Naive B cell (primary cell): ENCODE results near the gene NFKBIZ. TPM values are rescaled to one million over a fixed set of nuclear protein-coding genes. Genes with fewer than 3 reads are reported as not detected.
"Not testable (repeated sequence)": the region's sequence is repeated elsewhere in the genome, so short reads cannot be mapped to it uniquely, and the experiment has no call there.

ENCODE experiments used
- ATAC-seq, 2 donors: fragments of 150-1000 bp; cut with Tn5 transposase; 2 replicates each; pipeline ENCODE4 v1.10.0; 2021; ENCODE audit warnings: low read depth in 2 of 2, mild to moderate bottlenecking in 2 of 2, moderate library complexity in 2 of 2
- DNase-seq: peaks from one replicate; pipeline ENCODE4 v3.0.0; 2022
- H3K27ac Mint-ChIP-seq, 6 donors: one replicate each; pipeline ENCODE4 v1.8.0; 2020 to 2022; ENCODE audit warnings: mild to moderate bottlenecking in 6 of 6, mixed read lengths in 6 of 6, moderate library complexity in 5 of 6, inconsistent platforms in 2 of 6
- H3K27me3 Mint-ChIP-seq, 3 donors: one replicate each; pipeline ENCODE4 v1.8.0; 2021 to 2022; ENCODE audit warnings: mixed read lengths in 3 of 3, mild to moderate bottlenecking in 1 of 3
- H3K36me3 Mint-ChIP-seq, 2 donors: one replicate each; pipeline ENCODE4 v1.8.0; 2020 to 2022; ENCODE audit warnings: mixed read lengths in 2 of 2, inconsistent platforms in 1 of 2, mild to moderate bottlenecking in 1 of 2
- H3K4me1 Mint-ChIP-seq, 3 donors: one replicate each; pipeline ENCODE4 v1.8.0; 2020 to 2022; ENCODE audit warnings: mixed read lengths in 3 of 3, inconsistent platforms in 1 of 3, mild to moderate bottlenecking in 1 of 3, moderate library complexity in 1 of 3
- H3K4me3 Mint-ChIP-seq, 8 donors: one replicate each; pipeline ENCODE4 v1.8.0; 2020 to 2022; ENCODE audit warnings: mild to moderate bottlenecking in 8 of 8, mixed read lengths in 8 of 8, moderate library complexity in 8 of 8, inconsistent platforms in 2 of 8
- H3K9me3 Mint-ChIP-seq, 7 donors: one replicate each; pipeline ENCODE4 v1.8.0; 2020 to 2022; ENCODE audit warnings: mixed read lengths in 7 of 7, mild to moderate bottlenecking in 5 of 7, inconsistent platforms in 2 of 7, moderate library complexity in 1 of 7
- polyA plus RNA-seq, 6 donors: library from polyadenylated mRNA; unstranded; fragments of 300-500 nt; fragmentation: Illumina TruSeq; gene quantifications; one replicate each; pipeline ENCODE4 v1.2.3, GENCODE V29; 2021; ENCODE audit warnings: low read depth in 6 of 6

The NFKBIZ gene
- polyA plus RNA-seq, 6 donors from 2014 or later = 7.4 to 28.5 (median 21.9) TPM

DNA sequence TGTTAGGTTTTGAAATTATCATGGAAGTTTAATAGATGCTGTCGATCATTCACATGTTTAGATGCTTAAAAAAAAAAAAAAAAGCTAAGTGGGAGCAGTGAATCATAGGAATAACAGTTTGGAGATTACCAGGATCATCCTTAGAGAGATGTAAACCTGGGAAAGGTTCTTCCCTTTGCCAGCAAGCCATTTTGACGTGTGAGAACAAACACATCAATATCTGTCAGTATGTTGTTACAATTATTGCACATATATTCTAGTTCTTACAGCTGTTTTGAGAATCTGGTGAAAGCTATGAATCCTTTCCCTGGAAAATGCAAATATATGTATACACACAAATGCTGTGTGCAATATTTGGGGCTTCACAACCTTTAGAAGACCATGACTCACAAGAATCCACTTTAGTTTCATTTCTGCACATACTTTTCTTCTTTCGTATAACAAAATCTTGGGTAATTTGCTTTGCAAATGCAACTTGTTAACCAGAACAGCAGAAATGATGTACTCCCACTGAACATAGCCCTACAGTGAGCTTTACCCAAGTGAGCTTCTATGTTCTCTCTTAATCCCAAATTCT lies 12.0 kb downstream of the NFKBIZ start:
- H3K27ac Mint-ChIP-seq = peak overlapping the region in 5 of 6 donors; percentile 24 to 71 (median 58)
- no peaks in the 10 kb centered on the region for H3K27me3 Mint-ChIP-seq
- H3K36me3 Mint-ChIP-seq = peaks cover 32 to 35% of the 10 kb centered on the region in 2 donors
- H3K4me1 Mint-ChIP-seq = peaks cover 32 to 49% (median 40%) of the 10 kb centered on the region in 3 donors
- ATAC-seq = peak; percentile 40 to 55
- H3K9me3 Mint-ChIP-seq = no peaks in the 10 kb centered on the region
- no peak for DNase-seq
- H3K4me3 Mint-ChIP-seq = no peak overlapping the region

DNA sequence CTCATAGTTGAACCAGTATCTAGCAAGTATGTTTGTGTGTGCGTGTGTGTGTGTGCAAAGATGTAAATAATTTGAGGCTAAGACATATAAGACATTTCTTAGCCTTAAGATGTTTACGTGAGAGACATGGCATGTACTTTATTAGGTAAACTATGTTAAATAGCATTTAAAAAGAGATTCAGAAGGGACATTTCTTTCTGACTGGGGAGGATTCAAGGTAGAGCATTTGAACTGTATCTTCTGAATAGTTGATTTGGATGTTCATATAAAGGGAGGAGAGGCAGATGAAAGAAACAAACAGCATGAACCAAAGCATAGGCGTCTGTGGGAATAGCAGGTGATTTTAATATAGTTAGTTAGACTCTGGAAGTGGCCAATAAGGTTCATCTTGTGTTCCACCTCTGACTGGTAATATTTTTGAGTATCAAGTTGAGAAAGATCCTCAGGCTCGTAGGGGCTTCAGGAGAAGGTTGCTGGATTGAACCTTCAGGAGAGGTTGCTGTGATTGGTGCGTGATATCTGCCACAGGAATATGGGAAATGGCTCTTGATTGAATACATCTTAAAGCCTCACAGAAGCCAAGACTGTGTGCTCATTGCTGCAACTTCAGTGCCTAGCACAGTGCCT lies 12.6 kb downstream of the NFKBIZ start:
- Mint-ChIP-seq H3K27me3 (no peaks in the 10 kb centered on the region), H3K4me1 (peaks cover 32 to 49% (median 40%) of the 10 kb centered on the region in 3 donors), H3K9me3 (no peaks in the 10 kb centered on the region), H3K27ac (peak overlapping the region in 5 of 6 donors; percentile 0 to 71 (median 44)), H3K4me3 (no peak overlapping the region), H3K36me3 (peaks cover 31 to 35% of the 10 kb centered on the region in 2 donors)
- no peak for ATAC-seq
- no peak for DNase-seq

DNA sequence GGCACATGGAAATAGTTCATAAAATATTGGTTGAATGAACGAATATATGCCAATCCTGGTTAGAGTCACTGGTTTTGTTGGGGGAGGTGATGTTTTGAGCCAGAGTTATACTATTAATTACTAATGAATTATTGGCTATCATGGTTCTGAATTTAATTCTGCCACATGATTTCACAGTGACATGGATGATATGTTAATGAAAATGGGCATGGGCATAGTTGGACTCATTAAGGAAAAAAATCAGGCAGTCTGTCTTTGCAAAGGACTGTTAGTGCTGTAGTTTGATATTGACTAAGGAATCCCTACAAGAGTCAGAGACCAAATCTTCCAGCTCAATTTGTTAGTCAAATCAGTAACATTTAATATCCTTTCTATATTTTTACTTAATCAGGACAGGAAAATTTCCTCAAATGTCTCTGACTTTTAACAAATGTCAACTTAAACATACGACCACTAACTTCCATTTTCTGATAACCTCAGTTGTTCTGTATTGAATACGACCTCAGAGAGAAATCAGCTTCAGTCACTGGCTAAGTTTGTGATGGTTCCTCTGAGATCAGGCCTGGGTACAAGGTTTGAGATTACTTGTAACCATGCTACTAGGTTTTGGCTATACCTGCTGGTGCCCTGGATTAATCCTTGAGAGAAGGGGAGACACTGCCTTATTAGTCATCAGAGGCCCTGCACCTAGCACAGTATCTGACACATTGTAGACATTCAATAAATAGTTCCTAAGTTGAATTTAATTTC lies 13.3 kb downstream of the NFKBIZ start:
- Mint-ChIP-seq H3K9me3 (no peaks in the 10 kb centered on the region), H3K27ac (peak overlapping the region in 3 of 6 donors; percentile 6 to 58 (median 44)), H3K4me1 (peaks cover 29 to 48% (median 36%) of the 10 kb centered on the region in 3 donors), H3K27me3 (no peaks in the 10 kb centered on the region), H3K36me3 (peaks cover 24 to 29% of the 10 kb centered on the region in 2 donors), H3K4me3 (no peak overlapping the region)
- DNase-seq = no peak
- ATAC-seq = no peak

DNA sequence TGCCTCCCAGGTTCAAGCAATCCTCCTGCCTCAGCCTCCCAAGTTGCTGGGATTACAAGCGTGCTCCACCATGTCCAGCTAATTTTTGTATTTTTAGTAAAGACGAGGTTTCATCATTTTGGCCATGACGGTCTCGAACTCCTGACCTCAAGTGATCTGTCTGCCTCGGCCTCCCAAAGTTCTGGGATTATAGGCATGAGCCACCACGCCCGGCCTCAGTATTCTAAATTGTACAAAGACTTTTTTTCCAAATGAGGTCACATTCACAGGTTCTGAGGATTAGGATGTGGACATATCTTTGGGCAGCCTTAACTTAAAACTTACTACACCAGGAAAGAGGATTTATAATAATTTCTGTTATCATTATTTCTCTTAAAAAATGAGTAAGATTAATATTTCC lies 15.6 kb downstream of the NFKBIZ start:
- Mint-ChIP-seq H3K4me1 (peaks cover 30 to 51% (median 33%) of the 10 kb centered on the region in 3 donors), H3K27ac (peak overlapping the region in 2 of 6 donors; percentile 47 to 49), H3K36me3 (peaks cover 5 to 10% of the 10 kb centered on the region in 2 donors)
- H3K27me3 Mint-ChIP-seq, ATAC-seq, H3K4me3 Mint-ChIP-seq, H3K9me3 Mint-ChIP-seq, DNase-seq: not testable (repeated sequence)

DNA sequence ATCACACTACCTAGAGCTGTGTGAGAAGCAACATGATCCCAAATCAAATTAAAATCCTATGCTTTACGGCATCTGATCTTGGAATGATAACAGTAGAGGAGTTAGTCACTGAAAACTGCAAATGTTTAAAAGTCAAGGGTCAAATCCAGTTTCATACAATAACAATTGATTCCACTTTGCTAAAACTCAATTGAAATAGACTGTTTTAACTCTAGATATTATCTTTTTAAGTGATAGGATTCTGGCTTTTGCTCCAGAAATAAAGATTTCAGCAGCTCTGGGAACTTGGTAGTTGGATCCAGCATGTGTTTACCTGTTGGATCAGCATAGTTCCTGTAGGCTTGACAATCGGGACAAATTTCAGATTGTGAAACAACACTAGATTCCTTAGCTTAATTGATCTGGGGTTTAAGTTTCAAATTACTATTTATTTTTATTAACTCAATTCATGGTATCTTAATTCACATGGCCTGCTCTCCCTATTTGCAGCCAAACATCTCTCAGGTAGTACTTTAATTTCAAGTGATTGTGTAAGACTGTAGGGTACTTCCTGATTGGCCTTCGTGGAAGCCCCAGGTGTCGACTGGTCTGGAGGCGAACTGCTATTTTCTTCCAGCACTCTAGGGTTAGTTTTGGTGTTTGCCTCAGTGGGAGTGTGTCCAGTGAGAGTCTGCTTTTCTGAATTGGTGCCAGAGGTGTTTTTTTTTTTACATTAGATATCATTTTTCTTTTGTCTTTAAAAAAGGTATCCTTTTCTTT lies 16.6 kb downstream of the NFKBIZ start:
- Mint-ChIP-seq H3K9me3 (peaks cover 0 to 2% (median 0%) of the 10 kb centered on the region in 7 donors), H3K27me3 (no peaks in the 10 kb centered on the region), H3K36me3 (peaks cover 0 to 10% of the 10 kb centered on the region in 2 donors), H3K4me3 (no peak overlapping the region), H3K4me1 (peaks cover 29 to 43% (median 32%) of the 10 kb centered on the region in 3 donors), H3K27ac (peak overlapping the region in 1 of 6 donors; percentile 18)
- DNase-seq (no peak), ATAC-seq (no peak)

DNA sequence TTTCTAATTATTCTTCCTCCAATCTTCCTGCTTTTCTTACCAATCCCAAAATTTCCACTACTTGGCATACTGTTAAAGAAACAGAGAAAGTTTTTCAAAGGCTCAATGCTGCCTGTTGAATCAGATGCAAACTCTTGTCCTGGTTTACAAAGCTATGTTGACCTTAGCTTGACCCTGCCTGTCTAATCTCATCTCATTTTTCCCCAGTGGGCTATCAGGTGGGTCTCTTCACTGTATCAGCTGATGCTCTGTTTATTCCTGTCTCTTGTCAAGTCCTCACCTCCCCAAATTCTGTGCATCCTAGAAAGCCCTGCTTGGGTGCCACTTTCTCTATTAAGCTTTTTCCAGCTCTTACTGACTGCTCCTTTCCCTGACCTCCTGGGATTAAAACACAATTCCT lies 18.2 kb downstream of the NFKBIZ start:
- H3K9me3 Mint-ChIP-seq = peaks cover 0 to 2% (median 0%) of the 10 kb centered on the region in 7 donors
- peaks cover 16 to 27% (median 16%) of the 10 kb centered on the region in 3 donors for H3K4me1 Mint-ChIP-seq
- H3K36me3 Mint-ChIP-seq = no peaks in the 10 kb centered on the region
- no peak for DNase-seq
- no peak overlapping the region for H3K4me3 Mint-ChIP-seq
- H3K27ac Mint-ChIP-seq = peak overlapping the region in 2 of 6 donors; percentile 51 to 65
- ATAC-seq = no peak
- no peaks in the 10 kb centered on the region for H3K27me3 Mint-ChIP-seq

DNA sequence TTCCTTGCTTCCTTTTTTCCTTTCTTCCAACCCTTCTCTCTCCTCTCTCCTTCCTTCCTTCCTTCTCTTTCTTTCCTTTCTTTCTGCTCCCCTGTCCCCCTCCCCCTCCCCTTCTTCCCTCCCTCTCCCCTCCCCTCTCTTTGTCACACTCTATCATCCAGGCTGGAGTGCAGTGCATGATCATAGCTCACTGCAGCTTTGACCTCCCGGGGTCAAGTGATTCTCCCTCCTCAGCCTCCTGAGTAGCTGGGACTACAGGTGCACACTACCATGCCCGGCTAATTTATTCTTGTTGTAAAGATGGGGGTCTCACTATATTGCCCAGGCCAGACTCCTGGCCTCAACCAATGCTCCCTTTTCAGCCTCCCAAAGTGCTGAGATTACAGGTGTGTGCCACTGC lies 18.7 kb downstream of the NFKBIZ start:
- Mint-ChIP-seq H3K27me3 (no peaks in the 10 kb centered on the region), H3K36me3 (no peaks in the 10 kb centered on the region), H3K27ac (no peak overlapping the region), H3K9me3 (peaks cover 0 to 2% (median 0%) of the 10 kb centered on the region in 7 donors), H3K4me1 (peaks cover 16 to 27% (median 16%) of the 10 kb centered on the region in 3 donors), H3K4me3 (no peak overlapping the region)
- DNase-seq (no peak), ATAC-seq (no peak)

DNA sequence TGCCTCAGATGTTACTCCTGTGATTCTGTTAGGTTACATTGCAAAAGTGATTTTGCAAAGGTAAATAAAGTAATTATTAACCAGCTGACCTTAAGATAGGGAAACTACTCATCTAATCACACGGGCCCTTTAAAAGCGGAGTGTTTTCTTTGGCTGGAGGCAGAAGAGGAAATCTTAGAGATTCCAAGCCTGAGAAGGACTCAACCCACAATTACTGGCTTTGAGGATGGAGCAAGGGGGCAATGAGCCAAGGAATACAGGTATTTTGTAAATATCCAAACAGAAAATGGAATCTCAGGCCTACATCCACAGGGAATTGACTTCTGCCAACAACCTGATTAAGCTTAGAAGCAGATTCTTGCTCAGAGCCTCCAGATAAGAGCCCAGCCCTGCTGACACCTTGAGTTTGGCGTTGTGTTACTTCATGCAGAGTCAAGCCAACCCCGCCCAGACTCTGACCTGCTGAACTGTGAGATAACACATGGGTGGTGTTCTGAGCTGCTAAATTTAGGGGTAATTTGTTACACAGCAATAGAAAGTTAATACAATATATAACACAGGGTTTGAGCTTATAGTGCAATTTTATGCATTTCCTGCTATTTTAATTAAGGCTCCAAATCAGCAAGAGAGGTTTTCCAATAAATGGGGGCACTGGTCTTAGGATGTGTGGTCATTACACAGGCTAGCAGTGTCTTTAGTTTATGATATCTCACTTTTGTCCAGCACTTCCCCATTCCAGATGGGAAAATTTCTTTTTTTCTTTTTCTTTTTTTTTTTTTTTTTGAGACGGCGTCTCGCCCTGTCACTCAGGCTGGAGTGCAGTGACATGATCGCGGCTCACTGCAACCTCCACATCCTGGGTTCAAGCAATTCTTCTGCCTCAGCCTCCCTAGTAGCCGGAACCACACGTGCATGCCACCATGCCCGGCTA lies 19.5 kb downstream of the NFKBIZ start:
- H3K36me3 Mint-ChIP-seq = no peaks in the 10 kb centered on the region
- peaks cover 11 to 23% (median 12%) of the 10 kb centered on the region in 3 donors for H3K4me1 Mint-ChIP-seq
- H3K27ac Mint-ChIP-seq = peak overlapping the region in 2 of 6 donors; percentile 52 to 70
- H3K9me3 Mint-ChIP-seq = peaks cover 0 to 2% (median 0%) of the 10 kb centered on the region in 7 donors
- ATAC-seq (peak; percentile 52 to 74), DNase-seq (no peak)
- H3K27me3 Mint-ChIP-seq = no peaks in the 10 kb centered on the region
- peak overlapping the region in 3 of 8 donors; percentile 25 to 64 (median 34) for H3K4me3 Mint-ChIP-seq

DNA sequence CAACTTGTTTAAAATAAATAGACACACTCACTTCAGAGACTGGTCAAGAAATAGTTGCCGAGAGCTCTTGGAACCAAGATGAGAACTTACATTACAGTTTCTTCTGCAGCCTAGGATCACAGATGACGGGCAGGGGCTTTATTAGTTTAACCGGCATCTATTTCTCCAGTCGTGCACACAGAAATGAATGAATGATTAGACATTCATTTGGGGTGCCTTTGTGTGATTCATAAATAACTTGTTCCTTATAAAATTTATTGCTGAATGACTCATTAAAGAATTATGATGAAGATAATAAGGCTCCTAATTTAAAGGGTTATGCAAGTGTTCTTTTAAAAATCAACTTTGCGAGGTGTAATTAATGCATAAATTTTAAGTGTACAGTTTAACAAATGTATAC lies 20.8 kb downstream of the NFKBIZ start:
- DNase-seq = no peak

DNA sequence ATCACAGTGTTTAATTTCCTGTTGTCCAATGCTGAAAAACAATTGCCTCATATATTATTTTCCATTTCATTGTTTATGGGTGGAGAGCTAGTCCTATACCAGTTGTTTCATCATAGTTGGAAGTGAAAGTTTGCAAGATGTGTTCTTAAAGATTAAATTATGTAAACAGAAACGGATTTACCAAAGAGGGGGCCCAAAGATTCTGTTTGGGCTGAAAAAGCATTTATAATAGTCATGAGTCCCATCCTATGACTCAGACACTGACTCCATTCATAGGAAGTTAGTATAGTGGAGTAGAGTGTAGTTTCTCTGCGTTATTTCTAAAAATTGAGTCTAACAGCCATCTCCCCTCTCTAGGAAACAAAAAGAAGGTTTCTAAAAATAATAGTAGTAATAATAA lies 24.3 kb downstream of the NFKBIZ start:
- Mint-ChIP-seq H3K4me3 (no peak overlapping the region), H3K4me1 (peaks cover 0 to 17% (median 4%) of the 10 kb centered on the region in 3 donors), H3K9me3 (peaks cover 0 to 2% (median 0%) of the 10 kb centered on the region in 7 donors), H3K27ac (no peak overlapping the region), H3K36me3 (no peaks in the 10 kb centered on the region), H3K27me3 (no peaks in the 10 kb centered on the region)
- ATAC-seq = no peak
- no peak for DNase-seq

More for the DNA sequence above, 20.8 kb downstream of the NFKBIZ start:
- H3K4me3 Mint-ChIP-seq = no peak overlapping the region
- no peak for ATAC-seq
- peaks cover 0 to 2% (median 0%) of the 10 kb centered on the region in 7 donors for H3K9me3 Mint-ChIP-seq
- peaks cover 11 to 23% (median 12%) of the 10 kb centered on the region in 3 donors for H3K4me1 Mint-ChIP-seq
- H3K36me3 Mint-ChIP-seq = no peaks in the 10 kb centered on the region
- H3K27me3 Mint-ChIP-seq = no peaks in the 10 kb centered on the region
- H3K27ac Mint-ChIP-seq = no peak overlapping the region

DNA sequence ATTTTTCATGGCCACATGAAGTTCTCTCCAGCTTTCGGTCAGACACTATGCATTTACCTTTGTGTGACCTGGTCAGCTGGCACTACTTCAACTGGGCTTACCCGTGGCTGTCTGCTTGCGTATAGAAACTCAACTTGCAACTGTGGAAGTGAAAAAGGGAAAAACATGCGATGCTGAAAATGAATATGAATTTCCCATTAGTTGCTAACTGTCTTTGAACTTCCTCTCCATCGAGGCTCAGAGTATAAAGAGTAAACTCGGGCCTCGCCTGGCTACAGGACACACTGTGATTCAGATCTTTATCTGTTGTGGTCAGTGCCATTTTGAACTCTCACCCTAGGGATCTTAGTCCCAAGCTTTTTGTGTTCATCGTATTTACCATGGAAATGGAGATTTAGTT lies 26.8 kb downstream of the NFKBIZ start:
- ATAC-seq (no peak), DNase-seq (no peak)
- Mint-ChIP-seq H3K36me3 (no peaks in the 10 kb centered on the region), H3K4me3 (no peak overlapping the region), H3K4me1 (peaks cover 8 to 23% (median 15%) of the 10 kb centered on the region in 3 donors), H3K9me3 (no peaks in the 10 kb centered on the region), H3K27ac (no peak overlapping the region), H3K27me3 (no peaks in the 10 kb centered on the region)

DNA sequence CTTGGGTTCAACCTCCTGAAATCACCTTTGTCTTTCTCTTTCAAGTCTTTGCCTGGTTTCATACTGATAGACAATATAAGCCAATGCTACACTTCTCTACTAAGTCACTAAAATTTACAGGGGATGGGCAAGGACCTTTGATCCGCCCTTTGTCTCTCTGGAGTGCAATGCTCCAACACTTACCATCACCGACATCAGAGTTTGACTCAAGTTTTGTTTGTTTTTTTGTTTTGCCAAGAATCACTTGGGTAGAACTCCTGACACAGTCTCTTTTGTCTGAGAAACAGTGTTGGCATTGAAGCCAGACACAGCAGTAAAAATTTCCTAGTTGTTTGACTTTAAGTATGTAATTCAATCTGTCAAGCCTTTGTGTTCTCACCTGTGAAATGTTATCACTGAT lies 29.3 kb downstream of the NFKBIZ start:
- ATAC-seq = no peak
- H3K27ac Mint-ChIP-seq = no peak overlapping the region
- no peaks in the 10 kb centered on the region for H3K27me3 Mint-ChIP-seq
- no peaks in the 10 kb centered on the region for H3K9me3 Mint-ChIP-seq
- peaks cover 8 to 23% (median 20%) of the 10 kb centered on the region in 3 donors for H3K4me1 Mint-ChIP-seq
- DNase-seq = no peak
- H3K36me3 Mint-ChIP-seq = no peaks in the 10 kb centered on the region
- H3K4me3 Mint-ChIP-seq = no peak overlapping the region
